Retina (tissue), 1 donor: ENCODE data around the gene TANGO6.

Source experiments
- DNase-seq: peaks from one replicate; pipeline ENCODE4 v3.0.0-alpha.2; 2016

TANGO6 gene

GRCh38 chr16:69064764-69065313 lies 221.5 kb downstream of the TANGO6 start:
- DNase-seq, result no peak

GRCh38 chr16:69069504-69069903 lies 226.2 kb downstream of the TANGO6 start:
- no peak for DNase-seq

- DNase-seq, result no peak
Observed at GRCh38 chr16:69071036-69071435, 227.7 kb downstream of the TANGO6 start.

- DNase-seq, result no peak
Observed at GRCh38 chr16:69072640-69072974, 229.3 kb downstream of the TANGO6 start.

GRCh38 chr16:69073181-69073702 lies 229.9 kb downstream of the TANGO6 start:
- DNase-seq, result no peak

- no peak for DNase-seq
Observed at GRCh38 chr16:69077251-69077650, 233.9 kb downstream of the TANGO6 start.

- peak; percentile 19 for DNase-seq
Observed at GRCh38 chr16:69078073-69078472, 234.7 kb downstream of the TANGO6 start.

- no peak for DNase-seq
Observed at GRCh38 chr16:69079697-69080096, 236.4 kb downstream of the TANGO6 start.

GRCh38 chr16:69083306-69083941 lies 240.1 kb downstream of the TANGO6 start:
- no peak for DNase-seq

GRCh38 chr16:69084289-69084688 lies 241.0 kb downstream of the TANGO6 start:
- no peak for DNase-seq

GRCh38 chr16:69085032-69085695 lies 241.8 kb downstream of the TANGO6 start:
- no peak for DNase-seq

- no peak for DNase-seq
Observed at GRCh38 chr16:69087161-69087581, 243.8 kb downstream of the TANGO6 start.

GRCh38 chr16:69088684-69089083 lies 245.4 kb downstream of the TANGO6 start:
- DNase-seq, result no peak

GRCh38 chr16:69089091-69089910 lies 246.0 kb downstream of the TANGO6 start:
- peak; percentile 24 for DNase-seq

- no peak for DNase-seq
Observed at GRCh38 chr16:69093974-69094373, 250.6 kb downstream of the TANGO6 start.

GRCh38 chr16:69094501-69094900 lies 251.2 kb downstream of the TANGO6 start:
- no peak for DNase-seq

- DNase-seq, result no peak
Observed at GRCh38 chr16:69095193-69095592, 251.9 kb downstream of the TANGO6 start.

GRCh38 chr16:69100071-69100691 lies 256.9 kb downstream of the TANGO6 start:
- DNase-seq, result peak; percentile 63

- DNase-seq, result peak; percentile 79
Observed at GRCh38 chr16:69105501-69106361, 262.4 kb downstream of the TANGO6 start, which contains the start of gene HAS3. TSS of gene HAS3 (plus strand) at chr16:69105653. CDS start at chr16:69109396, 3,743 bp downstream.

- DNase-seq, result peak; percentile 72
Observed at GRCh38 chr16:69106491-69107315, 263.4 kb downstream of the TANGO6 start.
